Astrocyte (in vitro differentiated cells and primary cell): ENCODE measurements around the gene KRTAP17-1. TPM values are rescaled to one million over a fixed set of nuclear protein-coding genes. Genes with fewer than 3 reads are reported as not detected.
A peak's percentile ranks its signal among the peaks of the same experiment; 100 is the strongest.

ENCODE experiments used
- DNase-seq: peaks from one replicate; pipeline ENCODE4 v3.0.0-alpha.2; 2010; ENCODE audit warnings: low read depth
- FAIRE-seq: peaks from 2 replicates; lab custom pipeline; 2011; peaks lifted over from hg19 to GRCh38; lab: Jason Lieb, UNC
- H2AFZ ChIP-seq: 2 replicates; pipeline ENCODE4 v1.6.0; 2012; ENCODE audit warnings: low read depth, low read length, inconsistent platforms
- H3K27ac ChIP-seq: 2 replicates; pipeline ENCODE4 v1.5.1; 2011; ENCODE audit warnings: low read depth, low read length, inconsistent platforms
- H3K27me3 ChIP-seq: 2 replicates; pipeline ENCODE4 v1.6.0; 2011; ENCODE audit warnings: low read length, inconsistent platforms; ENCODE audit not compliant: insufficient read depth
- H3K36me3 ChIP-seq: 2 replicates; pipeline ENCODE4 v1.5.1; 2011; ENCODE audit warnings: low read length, inconsistent platforms; ENCODE audit not compliant: insufficient read depth
- H3K4me1 ChIP-seq: 2 replicates; pipeline ENCODE4 v1.5.1; 2011; ENCODE audit warnings: low read length, inconsistent platforms; ENCODE audit not compliant: insufficient read depth
- H3K4me2 ChIP-seq: 2 replicates; pipeline ENCODE4 v1.6.0; 2012; ENCODE audit warnings: low read length, inconsistent platforms
- H3K4me3 ChIP-seq: 2 replicates; pipeline ENCODE4 v1.5.1; 2011; ENCODE audit warnings: low read depth, mild to moderate bottlenecking, low read length, inconsistent platforms; ENCODE audit not compliant: insufficient read depth
- H3K79me2 ChIP-seq: 2 replicates; pipeline ENCODE4 v1.6.0; 2012; ENCODE audit warnings: mild to moderate bottlenecking, low read length, inconsistent platforms; ENCODE audit not compliant: insufficient read depth
- H3K9ac ChIP-seq: 2 replicates; pipeline ENCODE4 v1.6.0; 2012; ENCODE audit warnings: mild to moderate bottlenecking, low read length, inconsistent platforms
- H3K9me3 ChIP-seq: 2 replicates; pipeline ENCODE4 v1.5.1; 2012; ENCODE audit warnings: low read depth, mild to moderate bottlenecking, low read length, inconsistent platforms; ENCODE audit not compliant: insufficient read depth
- H4K20me1 ChIP-seq: 2 replicates; pipeline ENCODE4 v1.6.0; 2012; ENCODE audit warnings: low read length, inconsistent platforms; ENCODE audit not compliant: insufficient read depth
- H3K27ac Mint-ChIP-seq: one replicate; pipeline ENCODE4 v1.8.0; 2021; ENCODE audit warnings: mild to moderate bottlenecking, mixed read lengths; ENCODE audit not compliant: unreplicated experiment
- H3K27me3 Mint-ChIP-seq: one replicate; pipeline ENCODE4 v1.8.0; 2021; ENCODE audit warnings: low read depth, mixed read lengths; ENCODE audit not compliant: unreplicated experiment
- H3K36me3 Mint-ChIP-seq: one replicate; pipeline ENCODE4 v1.8.0; 2021; ENCODE audit warnings: low read depth, mixed read lengths; ENCODE audit not compliant: unreplicated experiment
- H3K4me1 Mint-ChIP-seq: one replicate; pipeline ENCODE4 v1.8.0; 2021; ENCODE audit warnings: low read depth, mixed read lengths; ENCODE audit not compliant: unreplicated experiment
- H3K4me3 Mint-ChIP-seq: one replicate; pipeline ENCODE4 v1.8.0; 2021; ENCODE audit warnings: mild to moderate bottlenecking, moderate library complexity, mixed read lengths; ENCODE audit not compliant: unreplicated experiment
- H3K9me3 Mint-ChIP-seq: one replicate; pipeline ENCODE4 v1.8.0; 2021; ENCODE audit warnings: mild to moderate bottlenecking, mixed read lengths; ENCODE audit not compliant: unreplicated experiment
- EZH2 ChIP-seq: IDR thresholded peaks from 2 replicates; pipeline ENCODE4 v1.6.1; 2012; ENCODE audit warnings: mild to moderate bottlenecking, low read length, inconsistent platforms; ENCODE audit not compliant: insufficient read depth
- total RNA-seq: library from RNA; stranded (reverse); gene quantifications from 2 replicates; pipeline ENCODE4 v1.2.1, GENCODE V29; 2021
- TF ChIP-seq, protein P1 (sequence below): IDR thresholded peaks from 2 replicates; pipeline ENCODE4 v1.5.1; 2011; ENCODE audit warnings: low read depth, mild to moderate bottlenecking, inconsistent platforms, low read length, moderate library complexity; ENCODE audit not compliant: insufficient read depth

The KRTAP17-1 gene
- total RNA-seq, 1 donor from 2014 or later = not detected

DNA sequence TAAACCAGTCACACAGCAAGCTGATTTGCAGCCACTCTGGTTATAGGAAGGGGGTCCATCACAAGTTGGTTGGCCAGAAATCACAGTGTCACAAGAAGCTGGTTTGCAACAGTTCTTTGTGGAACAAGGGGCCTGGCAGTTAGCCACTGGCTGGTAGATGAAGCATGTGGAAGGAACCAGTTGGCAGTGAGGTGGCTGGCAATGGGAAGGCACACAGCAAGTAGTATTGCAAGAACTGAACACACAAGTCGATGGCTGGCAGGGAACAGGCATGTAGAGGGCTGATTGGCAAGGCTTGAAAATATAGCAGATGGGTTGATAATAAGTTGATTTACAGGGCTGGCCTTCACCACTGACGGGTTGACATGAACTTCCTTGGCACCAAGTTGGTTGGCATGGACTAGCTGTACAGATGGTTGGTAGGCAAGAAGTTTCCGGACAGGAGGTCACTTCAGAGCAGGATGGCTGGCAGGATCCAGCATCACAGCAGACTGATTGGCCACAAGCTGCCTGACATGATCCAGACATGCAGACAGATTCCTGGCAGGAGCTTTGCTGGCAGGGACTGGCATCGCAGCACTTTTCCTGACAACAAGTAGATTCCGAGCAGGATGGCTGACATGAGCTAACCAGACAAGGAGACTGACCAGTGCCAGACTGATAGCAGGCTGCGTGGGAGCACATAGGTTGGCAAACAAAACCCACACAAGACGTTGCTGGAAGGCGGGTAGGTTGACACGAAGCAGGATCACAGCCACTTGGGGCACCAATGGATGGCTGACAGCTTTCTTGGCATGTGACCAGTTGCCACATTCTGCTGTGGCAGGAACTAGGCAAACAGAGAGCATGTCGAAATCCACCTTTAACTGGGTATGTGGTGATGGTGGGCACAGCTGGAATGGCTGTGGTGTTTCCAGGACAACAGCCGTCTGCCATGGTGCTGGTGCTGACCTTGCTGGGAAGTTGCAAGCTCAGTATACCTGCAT, 13.3 kb downstream of the KRTAP17-1 start, which contains the start of gene KRTAP29-1:
Gene KRTAP29-1, minus strand, starts transcription at position 936 of the 986 bp plus-strand sequence. Its CDS starts 0 bp downstream, at position 936.
- TF ChIP-seq, protein P1, sequence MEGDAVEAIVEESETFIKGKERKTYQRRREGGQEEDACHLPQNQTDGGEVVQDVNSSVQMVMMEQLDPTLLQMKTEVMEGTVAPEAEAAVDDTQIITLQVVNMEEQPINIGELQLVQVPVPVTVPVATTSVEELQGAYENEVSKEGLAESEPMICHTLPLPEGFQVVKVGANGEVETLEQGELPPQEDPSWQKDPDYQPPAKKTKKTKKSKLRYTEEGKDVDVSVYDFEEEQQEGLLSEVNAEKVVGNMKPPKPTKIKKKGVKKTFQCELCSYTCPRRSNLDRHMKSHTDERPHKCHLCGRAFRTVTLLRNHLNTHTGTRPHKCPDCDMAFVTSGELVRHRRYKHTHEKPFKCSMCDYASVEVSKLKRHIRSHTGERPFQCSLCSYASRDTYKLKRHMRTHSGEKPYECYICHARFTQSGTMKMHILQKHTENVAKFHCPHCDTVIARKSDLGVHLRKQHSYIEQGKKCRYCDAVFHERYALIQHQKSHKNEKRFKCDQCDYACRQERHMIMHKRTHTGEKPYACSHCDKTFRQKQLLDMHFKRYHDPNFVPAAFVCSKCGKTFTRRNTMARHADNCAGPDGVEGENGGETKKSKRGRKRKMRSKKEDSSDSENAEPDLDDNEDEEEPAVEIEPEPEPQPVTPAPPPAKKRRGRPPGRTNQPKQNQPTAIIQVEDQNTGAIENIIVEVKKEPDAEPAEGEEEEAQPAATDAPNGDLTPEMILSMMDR = no peak
- TF ChIP-seq EZH2 = no peak
- H3K4me3 ChIP-seq = no peak within 1 kb of the TSS
- no peaks in the 10 kb centered on the region for H3K4me1 ChIP-seq
- Mint-ChIP-seq H3K36me3 (no peaks in the 10 kb centered on the region), H3K27me3 (peaks cover 14% of the 10 kb centered on the region), H3K9me3 (peaks cover 8% of the 10 kb centered on the region), H3K4me3 (no peak within 1 kb of the TSS), H3K4me1 (no peaks in the 10 kb centered on the region), H3K27ac (no peak within 1 kb of the TSS)
- H3K9ac ChIP-seq = no peak within 1 kb of the TSS
- H3K79me2 ChIP-seq = no peaks in the 10 kb centered on the region
- no peaks in the 10 kb centered on the region for H3K27me3 ChIP-seq
- H3K4me2 ChIP-seq = no peak within 1 kb of the TSS
- no peaks in the 10 kb centered on the region for H4K20me1 ChIP-seq
- DNase-seq (no peak), FAIRE-seq (no peak)
- no peaks in the 10 kb centered on the region for H3K36me3 ChIP-seq
- no peaks in the 10 kb centered on the region for H3K9me3 ChIP-seq
- no peak within 1 kb of the TSS for H2AFZ ChIP-seq
- H3K27ac ChIP-seq = no peak within 1 kb of the TSS

DNA sequence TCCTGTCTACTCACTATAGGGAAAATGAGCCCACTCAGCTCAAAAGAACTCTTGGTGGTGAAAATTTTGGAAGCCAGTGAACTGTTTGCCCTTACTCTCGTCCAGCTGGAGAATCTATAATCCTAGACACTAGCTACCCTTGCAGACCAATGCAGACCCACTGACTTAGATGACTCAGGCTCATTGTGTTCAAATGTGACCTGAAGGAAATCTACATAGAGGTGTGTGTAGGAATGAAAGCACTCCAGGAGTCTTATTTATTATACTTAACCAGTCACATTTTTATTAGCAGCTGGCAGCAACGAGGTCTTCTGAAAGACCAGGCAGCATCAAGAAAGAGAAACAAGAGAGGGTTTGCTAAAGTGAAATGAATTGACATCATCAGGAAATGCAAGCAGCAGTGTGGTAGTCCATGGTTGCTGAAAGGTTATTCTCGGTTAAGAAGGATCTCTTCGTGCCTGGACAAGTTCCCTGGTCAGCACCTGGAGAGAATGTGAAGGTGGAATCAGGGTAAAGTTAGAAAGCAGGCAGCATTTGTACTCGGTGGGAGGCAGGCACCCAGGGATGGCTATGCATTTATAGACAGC, 14.2 kb downstream of the KRTAP17-1 start:
- Histone ChIP-seq H3K36me3 (no peaks in the 10 kb centered on the region), H3K4me2 (no peak overlapping the region), H3K79me2 (no peaks in the 10 kb centered on the region), H3K9ac (no peak overlapping the region), H2AFZ (no peak overlapping the region), H3K4me3 (no peak overlapping the region), H3K4me1 (no peaks in the 10 kb centered on the region), H4K20me1 (no peaks in the 10 kb centered on the region), H3K27ac (no peak overlapping the region), H3K9me3 (no peaks in the 10 kb centered on the region), H3K27me3 (no peaks in the 10 kb centered on the region)
- FAIRE-seq (no peak), DNase-seq (no peak)
- no peaks in the 10 kb centered on the region for H3K36me3 Mint-ChIP-seq
- H3K27me3 Mint-ChIP-seq = peaks cover 7% of the 10 kb centered on the region
- H3K4me1 Mint-ChIP-seq = no peaks in the 10 kb centered on the region
- H3K27ac Mint-ChIP-seq = peak overlapping the region; percentile 21
- TF ChIP-seq EZH2 = no peak
- TF ChIP-seq, protein P1 = no peak
- H3K9me3 Mint-ChIP-seq = no peaks in the 10 kb centered on the region
- H3K4me3 Mint-ChIP-seq = no peak overlapping the region
